Esophagus (tissue), 2 donors: ENCODE measurements around the gene FYN. TPM values are rescaled to one million over a fixed set of nuclear protein-coding genes. Genes with fewer than 3 reads are reported as not detected.

Experiments
- H3K27ac ChIP-seq, 2 donors: one replicate each; pipeline ENCODE4 v1.5.1; 2013; ENCODE audit warnings: low read depth in 2 of 2, mild to moderate bottlenecking in 2 of 2, inconsistent platforms in 1 of 2, low read length in 1 of 2, moderate library complexity in 1 of 2
- H3K27me3 ChIP-seq, 2 donors: one replicate each; pipeline ENCODE4 v1.6.1; 2013; ENCODE audit warnings: low read length in 2 of 2, control low read depth in 1 of 2, mild to moderate bottlenecking in 1 of 2; ENCODE audit not compliant: insufficient read depth in 2 of 2, control insufficient read depth in 1 of 2
- H3K36me3 ChIP-seq, 2 donors: one replicate each; pipeline ENCODE4 v1.6.1; 2013; ENCODE audit warnings: low read length in 1 of 2; ENCODE audit not compliant: control insufficient read depth in 2 of 2, insufficient read depth in 2 of 2
- H3K4me1 ChIP-seq, 2 donors: one replicate each; pipeline ENCODE4 v1.6.1; 2013; ENCODE audit warnings: low read length in 1 of 2; ENCODE audit not compliant: control insufficient read depth in 2 of 2, insufficient read depth in 2 of 2
- H3K4me3 ChIP-seq, 2 donors: one replicate each; pipeline ENCODE4 v1.5.1; 2013; ENCODE audit warnings: low read length in 2 of 2, mild to moderate bottlenecking in 2 of 2, low read depth in 1 of 2, moderate library complexity in 1 of 2
- H3K9me3 ChIP-seq, 2 donors: one replicate each; pipeline ENCODE4 v1.6.1; 2013; ENCODE audit warnings: mild to moderate bottlenecking in 2 of 2, low read depth in 1 of 2, low read length in 1 of 2, moderate library complexity in 1 of 2; ENCODE audit not compliant: control insufficient read depth in 2 of 2, insufficient read depth in 1 of 2
- WGBS, 2 donors: extraction: QIAGEN DNeasy Blood & Tissue Kit; methylation state at CpG; one replicate each; pipeline ENCODE4 v1.1.7; 2013; 5-methylcytosine and 5-hydroxymethylcytosine counted together
- polyA plus RNA-seq, 2 donors: library from polyadenylated mRNA; stranded (reverse); fragments of 200-250 nt; gene quantifications; one replicate each; pipeline ENCODE4 v1.2.3, GENCODE V29; 2013
- donor health status: healthy with polysubstance abuse.
- donor health status: Bipolar disorder and iron deficiency.

Gene FYN
- polyA plus RNA-seq, 2 donors = 6.7 to 8.4 TPM

DNA sequence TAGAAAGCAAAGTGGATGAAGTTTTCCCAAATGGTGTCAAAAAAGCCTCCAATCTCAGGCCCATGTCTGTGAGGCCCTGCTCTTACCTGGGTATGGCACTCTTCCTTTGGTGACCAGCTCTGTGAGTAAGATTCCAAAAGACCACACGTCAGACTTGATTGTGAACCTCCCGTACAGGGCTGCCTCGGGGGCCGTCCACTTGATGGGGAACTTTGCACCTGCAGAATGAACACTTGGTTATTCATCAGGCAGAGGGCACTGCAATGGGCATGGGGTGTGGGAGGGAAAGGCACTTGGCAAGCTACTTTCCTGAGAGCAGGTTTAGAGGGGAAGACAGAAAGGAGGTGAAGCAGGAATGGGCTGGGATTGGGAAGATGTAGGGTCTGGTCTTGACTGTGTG is 198.8 kb downstream of the FYN start:
- Histone ChIP-seq H3K9me3 (no peaks in the 10 kb centered on the region), H3K4me3 (no peak overlapping the region), H3K4me1 (no peaks in the 10 kb centered on the region), H3K27ac (no peak overlapping the region), H3K27me3 (no peaks in the 10 kb centered on the region), H3K36me3 (peaks cover 3% of the 10 kb centered on the region in 2 donors)
- WGBS, 2 donors = 83 to 95% methylated on average over 4 of the region's 4 CpGs

DNA sequence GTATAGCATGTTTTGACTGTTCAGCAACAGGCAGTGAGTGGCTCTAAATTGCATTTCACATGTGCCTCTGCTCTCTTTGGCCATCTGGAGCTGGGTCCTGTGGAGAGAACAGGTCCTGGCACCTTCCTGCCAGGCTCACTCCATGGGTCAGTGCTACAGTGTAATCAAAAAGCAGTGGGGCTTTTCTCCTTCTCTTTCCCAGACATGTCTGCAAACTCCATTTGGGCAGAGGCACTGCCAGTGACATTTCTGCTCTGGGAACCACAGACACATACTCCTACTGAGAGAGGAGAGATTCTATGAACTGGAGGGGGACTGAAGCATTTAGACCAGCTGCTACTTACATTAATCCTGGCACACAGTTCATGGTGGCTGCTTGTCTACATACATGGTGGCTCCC is 199.3 kb downstream of the FYN start:
- Histone ChIP-seq H3K4me1 (no peaks in the 10 kb centered on the region), H3K27ac (no peak overlapping the region), H3K36me3 (peaks cover 3% of the 10 kb centered on the region in 2 donors), H3K27me3 (no peaks in the 10 kb centered on the region), H3K4me3 (no peak overlapping the region), H3K9me3 (no peaks in the 10 kb centered on the region)

DNA sequence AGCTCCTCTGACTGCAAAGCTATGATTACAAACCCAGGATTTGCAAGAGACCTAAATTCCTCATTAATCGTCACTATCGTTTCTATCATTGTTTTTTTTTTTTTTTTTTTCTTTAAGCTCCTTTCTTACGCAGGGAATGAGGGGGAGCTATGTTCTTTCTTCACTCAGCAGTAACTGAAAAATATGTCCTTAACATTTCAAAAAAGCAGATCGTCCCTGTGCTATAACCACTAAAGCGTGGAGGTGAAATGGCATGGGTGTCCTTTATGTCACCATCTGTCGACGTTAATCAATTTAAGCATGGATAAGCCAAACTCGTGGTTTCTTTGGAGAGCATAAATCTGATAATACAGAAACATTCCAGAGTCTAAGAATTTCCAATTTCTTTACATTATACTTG is 199.7 kb downstream of the FYN start:
- 79 to 88% methylated on average over 8 of the region's 8 CpGs for WGBS, 2 donors
- H3K36me3 ChIP-seq = peaks cover 3% of the 10 kb centered on the region in 2 donors
- H3K27me3 ChIP-seq = no peaks in the 10 kb centered on the region
- H3K9me3 ChIP-seq = no peaks in the 10 kb centered on the region
- H3K4me3 ChIP-seq = no peak overlapping the region
- no peak overlapping the region for H3K27ac ChIP-seq
- no peaks in the 10 kb centered on the region for H3K4me1 ChIP-seq

DNA sequence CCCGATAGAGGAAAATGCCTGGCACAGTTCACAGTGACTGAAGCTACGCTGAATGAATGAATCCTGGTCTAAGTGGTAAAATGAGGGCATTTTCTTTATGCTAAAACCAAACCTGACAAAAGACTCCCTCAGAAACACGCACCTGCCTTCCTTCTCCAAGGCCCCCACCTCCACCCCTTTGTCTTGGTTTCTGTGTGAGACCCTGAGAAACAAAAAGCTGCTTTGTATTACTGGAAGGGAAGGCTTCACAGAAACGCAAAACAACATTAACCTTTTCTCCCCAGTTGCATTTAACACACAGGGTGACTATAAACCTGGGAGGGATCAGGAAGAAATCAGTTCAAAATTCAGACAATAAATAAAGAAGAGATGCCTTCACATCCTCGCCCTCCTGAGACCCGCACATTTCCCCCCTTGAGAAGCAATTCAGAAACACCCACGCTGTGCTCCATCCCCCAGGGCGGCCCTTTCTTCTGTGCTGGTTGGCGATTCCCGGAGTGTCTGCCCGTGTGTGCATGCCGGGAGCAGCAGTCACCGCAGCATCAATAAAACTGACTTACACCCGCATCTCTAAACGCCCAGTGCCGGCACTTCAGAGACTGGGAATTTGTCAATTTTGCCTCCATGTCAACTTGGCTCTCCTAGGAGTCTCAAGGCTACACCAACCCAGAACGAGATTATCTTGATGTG is 200.3 kb downstream of the FYN start:
- no peak overlapping the region for H3K27ac ChIP-seq
- no peaks in the 10 kb centered on the region for H3K9me3 ChIP-seq
- no peaks in the 10 kb centered on the region for H3K27me3 ChIP-seq
- no peaks in the 10 kb centered on the region for H3K4me1 ChIP-seq
- no peak overlapping the region for H3K4me3 ChIP-seq
- peaks cover 3% of the 10 kb centered on the region in 2 donors for H3K36me3 ChIP-seq
- WGBS, 2 donors = 73 to 89% methylated on average over 17 of the region's 17 CpGs

DNA sequence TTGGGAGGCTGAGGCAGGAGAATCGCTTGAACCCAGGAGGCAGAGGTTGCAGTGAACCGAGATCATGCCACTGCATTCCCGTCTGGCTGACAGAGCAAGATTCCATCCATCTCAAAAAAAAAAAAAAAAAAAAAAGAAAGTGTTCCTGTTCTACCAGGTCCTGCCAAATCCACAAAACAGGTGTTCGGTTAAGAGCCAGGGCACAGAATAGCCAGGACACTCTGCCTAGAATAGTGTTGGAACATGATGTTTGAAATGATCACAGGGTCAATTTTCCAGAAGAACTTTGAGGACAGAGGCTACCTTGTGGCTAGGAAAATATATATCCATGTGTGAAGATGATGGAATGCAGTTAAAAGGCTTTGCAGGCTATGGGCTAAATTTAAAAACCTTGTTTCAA is 203.9 kb downstream of the FYN start:
- Histone ChIP-seq H3K4me1 (no peaks in the 10 kb centered on the region), H3K27ac (no peak overlapping the region), H3K36me3 (peaks cover 3% of the 10 kb centered on the region in 2 donors), H3K9me3 (no peaks in the 10 kb centered on the region), H3K27me3 (no peaks in the 10 kb centered on the region), H3K4me3 (no peak overlapping the region)
- WGBS, 2 donors = 74 to 77% methylated on average over 4 of the region's 4 CpGs

DNA sequence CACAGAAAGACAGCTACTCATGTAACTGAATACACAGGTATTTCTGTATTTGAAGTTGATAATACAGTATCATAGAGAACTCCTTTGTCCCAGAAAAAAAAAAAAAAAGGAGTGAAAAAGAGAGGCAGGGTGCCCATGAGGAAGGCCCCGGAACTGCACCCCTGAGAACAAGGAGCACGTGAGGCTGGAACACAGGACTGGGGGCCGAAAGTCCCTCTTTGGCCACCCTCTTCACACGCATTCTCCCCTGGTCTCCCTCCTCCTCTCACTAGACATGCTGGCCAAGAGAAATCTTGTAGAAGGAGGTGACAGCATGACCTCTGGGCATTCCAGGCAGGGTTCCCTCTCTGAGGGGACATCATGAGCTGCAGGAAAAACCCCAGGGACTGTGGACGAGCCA is 204.8 kb downstream of the FYN start:
- no peaks in the 10 kb centered on the region for H3K36me3 ChIP-seq
- no peaks in the 10 kb centered on the region for H3K4me1 ChIP-seq
- no peaks in the 10 kb centered on the region for H3K27me3 ChIP-seq
- H3K9me3 ChIP-seq = no peaks in the 10 kb centered on the region
- 78 to 79% methylated on average over 5 of the region's 5 CpGs for WGBS, 2 donors
- no peak overlapping the region for H3K27ac ChIP-seq
- H3K4me3 ChIP-seq = no peak overlapping the region

DNA sequence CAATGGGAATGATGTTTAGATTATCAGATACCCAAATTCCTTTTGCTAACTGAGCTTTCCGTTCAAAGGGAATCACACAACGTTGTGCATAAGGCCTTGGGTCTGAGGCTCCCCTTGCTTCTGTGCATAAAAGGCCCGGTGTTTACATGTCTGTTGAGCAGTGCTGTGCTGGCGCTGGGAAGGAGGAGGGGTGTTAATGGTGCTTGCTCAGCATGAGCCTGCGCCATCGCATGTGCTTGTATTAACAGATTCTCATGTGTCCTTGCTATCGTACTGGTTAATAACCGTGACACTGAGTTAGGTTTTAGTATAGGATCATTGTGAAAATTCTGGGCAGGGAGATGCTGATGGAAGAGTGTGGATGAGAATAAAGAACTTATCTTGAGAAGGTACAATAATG is 205.3 kb downstream of the FYN start:
- Histone ChIP-seq H3K4me1 (no peaks in the 10 kb centered on the region), H3K27ac (no peak overlapping the region), H3K9me3 (no peaks in the 10 kb centered on the region), H3K27me3 (no peaks in the 10 kb centered on the region), H3K4me3 (no peak overlapping the region), H3K36me3 (no peaks in the 10 kb centered on the region)
- 75 to 77% methylated on average over 8 of the region's 8 CpGs for WGBS, 2 donors

DNA sequence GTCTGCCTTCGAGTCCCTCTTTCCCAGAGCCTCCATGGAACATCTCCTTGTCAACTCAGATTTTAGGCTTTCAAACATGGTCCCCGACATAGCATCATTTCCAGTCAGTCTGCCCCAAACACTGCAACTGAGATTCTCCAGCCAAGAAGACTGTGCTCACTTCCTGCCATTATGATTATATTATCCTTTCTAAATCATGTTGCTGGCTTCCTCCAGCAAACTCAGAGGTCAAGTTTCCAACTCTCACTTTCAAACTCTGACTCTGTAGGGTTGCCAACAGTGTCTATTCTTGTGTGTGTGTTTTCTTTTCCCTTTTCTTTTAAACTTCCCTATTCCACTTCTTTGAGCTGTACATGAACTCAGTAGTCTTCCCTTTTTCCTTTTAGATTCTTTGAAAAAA is 206.4 kb downstream of the FYN start:
- WGBS, 2 donors = 66 to 73% methylated on average over 2 of the region's 2 CpGs
- no peak overlapping the region for H3K4me3 ChIP-seq
- peak overlapping the region in 1 of 2 donors; percentile 45 for H3K27ac ChIP-seq
- H3K4me1 ChIP-seq = peaks cover 0 to under 1% of the 10 kb centered on the region in 2 donors
- H3K9me3 ChIP-seq = no peaks in the 10 kb centered on the region
- H3K27me3 ChIP-seq = no peaks in the 10 kb centered on the region
- no peaks in the 10 kb centered on the region for H3K36me3 ChIP-seq

DNA sequence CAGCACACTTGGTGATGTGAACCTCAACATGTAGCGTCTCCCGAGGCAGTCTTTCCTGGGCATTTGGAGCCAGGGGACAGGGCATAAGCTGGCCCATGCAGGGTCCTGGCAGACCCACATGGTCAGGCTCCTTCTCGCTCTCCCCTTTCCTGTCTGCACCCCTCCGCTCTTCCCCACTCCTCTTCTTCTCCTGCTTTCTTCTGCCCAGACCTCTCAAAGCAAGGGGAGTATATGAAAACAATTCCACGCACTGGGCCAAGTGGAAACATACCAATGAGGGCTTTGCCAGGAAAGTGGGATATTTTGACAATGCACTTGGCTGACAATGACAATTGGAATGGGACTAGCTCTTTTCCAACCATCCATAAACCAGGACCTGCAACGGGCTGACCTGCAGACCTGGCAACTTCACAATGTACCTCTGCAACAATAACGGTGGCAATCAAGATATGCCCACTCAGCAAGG is 208.7 kb downstream of the FYN start:
- no peaks in the 10 kb centered on the region for H3K27me3 ChIP-seq
- peak overlapping the region; percentile 54 to 56 for H3K27ac ChIP-seq
- WGBS, 2 donors = 68 to 76% methylated on average over 7 of the region's 7 CpGs
- no peak overlapping the region for H3K4me3 ChIP-seq
- H3K4me1 ChIP-seq = peaks cover 0 to 5% of the 10 kb centered on the region in 2 donors
- no peaks in the 10 kb centered on the region for H3K9me3 ChIP-seq
- no peaks in the 10 kb centered on the region for H3K36me3 ChIP-seq
